ENCODE results near the gene YWHAQ. TPM values are rescaled to one million over a fixed set of nuclear protein-coding genes. Genes with fewer than 3 reads are reported as not detected.

YWHAQ gene
- total RNA-seq, 4 donors from 2014 or later = 141 to 442 (median 227) TPM

DNA sequence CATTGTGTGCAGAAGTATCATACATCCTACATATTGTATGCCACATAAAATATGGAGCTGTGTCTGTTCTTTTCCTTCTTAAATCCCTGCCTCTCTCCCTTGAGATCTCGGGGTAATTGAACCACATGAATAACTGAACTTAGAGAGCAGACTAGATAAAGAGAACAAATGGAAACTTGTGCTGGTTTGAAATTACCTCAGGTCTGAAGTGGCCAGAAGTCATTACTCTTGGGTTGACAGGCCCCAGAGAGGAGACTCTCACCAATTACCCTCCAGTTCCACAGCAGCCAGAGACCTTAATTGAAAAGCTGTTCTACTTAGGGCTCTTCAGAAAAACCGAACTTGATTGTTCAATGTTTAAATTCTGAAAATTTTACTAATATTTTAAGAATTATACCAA lies 70.2 kb downstream of the YWHAQ start:
- H3K27me3 ChIP-seq = no peaks in the 10 kb centered on the region
- 71 to 86% methylated on average over 2 of the region's 2 CpGs for WGBS, 2 donors

DNA sequence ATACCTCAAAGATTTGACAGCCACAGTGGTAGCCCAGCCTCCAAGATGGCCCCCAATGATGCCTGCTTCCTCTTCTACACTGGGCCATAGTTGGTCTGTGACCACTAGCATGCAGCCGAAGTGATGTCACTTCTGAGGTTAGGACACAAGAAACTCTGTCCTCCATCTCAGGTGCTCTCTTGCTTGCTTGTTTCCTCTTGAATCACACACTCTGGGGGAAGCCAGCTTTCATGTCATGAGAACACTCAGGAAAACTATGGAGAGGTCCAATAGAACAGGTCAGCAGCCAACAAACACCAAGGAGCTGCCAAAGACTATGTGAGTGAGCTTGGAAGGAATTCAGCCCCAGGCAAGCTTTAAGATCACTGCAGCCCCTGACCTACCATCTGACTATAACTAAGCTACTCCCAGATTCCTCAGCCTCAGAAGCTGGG lies 71.8 kb downstream of the YWHAQ start:
- 80 to 89% methylated on average over 1 of the region's 1 CpG for WGBS, 2 donors
- H3K27ac ChIP-seq = no peak overlapping the region
- no peaks in the 10 kb centered on the region for H3K9me3 ChIP-seq
- H3K4me3 ChIP-seq = no peak overlapping the region
- H3K36me3 ChIP-seq = peaks cover 0 to 7% (median 0%) of the 10 kb centered on the region in 3 donors
- no peak for DNase-seq
- peaks cover 4 to 32% (median 10%) of the 10 kb centered on the region in 3 donors for H3K4me1 ChIP-seq
- TF ChIP-seq POLR2A (IDR thresholded peaks at IDR 0.05) = no peak
- TF ChIP-seq, protein P1, sequence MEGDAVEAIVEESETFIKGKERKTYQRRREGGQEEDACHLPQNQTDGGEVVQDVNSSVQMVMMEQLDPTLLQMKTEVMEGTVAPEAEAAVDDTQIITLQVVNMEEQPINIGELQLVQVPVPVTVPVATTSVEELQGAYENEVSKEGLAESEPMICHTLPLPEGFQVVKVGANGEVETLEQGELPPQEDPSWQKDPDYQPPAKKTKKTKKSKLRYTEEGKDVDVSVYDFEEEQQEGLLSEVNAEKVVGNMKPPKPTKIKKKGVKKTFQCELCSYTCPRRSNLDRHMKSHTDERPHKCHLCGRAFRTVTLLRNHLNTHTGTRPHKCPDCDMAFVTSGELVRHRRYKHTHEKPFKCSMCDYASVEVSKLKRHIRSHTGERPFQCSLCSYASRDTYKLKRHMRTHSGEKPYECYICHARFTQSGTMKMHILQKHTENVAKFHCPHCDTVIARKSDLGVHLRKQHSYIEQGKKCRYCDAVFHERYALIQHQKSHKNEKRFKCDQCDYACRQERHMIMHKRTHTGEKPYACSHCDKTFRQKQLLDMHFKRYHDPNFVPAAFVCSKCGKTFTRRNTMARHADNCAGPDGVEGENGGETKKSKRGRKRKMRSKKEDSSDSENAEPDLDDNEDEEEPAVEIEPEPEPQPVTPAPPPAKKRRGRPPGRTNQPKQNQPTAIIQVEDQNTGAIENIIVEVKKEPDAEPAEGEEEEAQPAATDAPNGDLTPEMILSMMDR (IDR thresholded peaks at IDR 0.05) = no peak
- intact Hi-C loops (cut with DNase I) = no loop called here
- H3K27me3 ChIP-seq = no peaks in the 10 kb centered on the region

More for the DNA sequence above, 70.2 kb downstream of the YWHAQ start:
- TF ChIP-seq, protein P1 (IDR thresholded peaks at IDR 0.05) = no peak
- no peak for TF ChIP-seq POLR2A (IDR thresholded peaks at IDR 0.05)
- Histone ChIP-seq H3K36me3 (peaks cover 0 to 7% (median 0%) of the 10 kb centered on the region in 3 donors), H3K9me3 (no peaks in the 10 kb centered on the region), H3K4me1 (peaks cover 4 to 32% (median 9%) of the 10 kb centered on the region in 3 donors), H3K4me3 (no peak overlapping the region), H3K27ac (no peak overlapping the region)
- no peak for DNase-seq
- intact Hi-C loops (cut with DNase I) = no loop called here

DNA sequence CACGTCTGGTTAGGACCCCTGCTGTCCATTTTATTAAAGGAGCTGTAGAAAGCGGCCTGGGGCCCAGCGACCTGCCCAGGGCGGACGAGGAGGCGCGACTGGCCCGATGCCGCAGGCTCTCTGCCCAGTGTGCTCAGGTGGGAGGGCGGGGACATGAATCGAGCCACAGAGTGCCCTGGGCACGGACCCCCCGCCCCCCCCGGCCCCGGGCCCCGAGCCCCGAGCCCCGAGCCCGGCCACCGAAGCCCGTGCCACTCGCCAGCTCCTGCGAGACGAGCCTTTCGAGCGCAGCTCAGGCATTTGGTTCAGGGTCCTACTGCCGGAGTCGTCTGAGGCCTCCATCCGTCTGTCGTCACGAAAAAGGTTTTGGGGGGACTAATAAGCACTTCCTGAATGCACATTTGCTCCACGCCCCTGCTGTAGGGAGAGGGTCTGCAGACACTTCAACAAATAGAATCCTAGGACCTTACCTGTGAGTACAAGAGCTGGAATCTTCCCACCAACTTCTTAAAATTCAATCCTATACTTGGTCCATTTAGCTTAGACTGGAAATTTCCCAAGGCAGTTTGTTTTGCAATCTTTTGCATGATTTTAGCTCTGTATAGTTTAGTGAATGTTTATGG lies 74.6 kb downstream of the YWHAQ start:
- Histone ChIP-seq H3K4me3 (peak overlapping the region; percentile 53 to 97 (median 89)), H3K27ac (peak overlapping the region; percentile 96 to 100 (median 99)), H3K4me1 (peaks cover 25 to 60% (median 34%) of the 10 kb centered on the region in 3 donors), H3K27me3 (no peaks in the 10 kb centered on the region), H3K9me3 (no peaks in the 10 kb centered on the region), H3K36me3 (peaks cover 0 to 7% (median 0%) of the 10 kb centered on the region in 3 donors)
- intact Hi-C loops (cut with DNase I) = no loop called here
- no peak for DNase-seq
- TF ChIP-seq, protein P1 (IDR thresholded peaks at IDR 0.05) = no peak
- TF ChIP-seq POLR2A (IDR thresholded peaks at IDR 0.05) = no peak
- WGBS, 2 donors = 0% methylated on average over 3 to 4 of the region's 32 CpGs

DNA sequence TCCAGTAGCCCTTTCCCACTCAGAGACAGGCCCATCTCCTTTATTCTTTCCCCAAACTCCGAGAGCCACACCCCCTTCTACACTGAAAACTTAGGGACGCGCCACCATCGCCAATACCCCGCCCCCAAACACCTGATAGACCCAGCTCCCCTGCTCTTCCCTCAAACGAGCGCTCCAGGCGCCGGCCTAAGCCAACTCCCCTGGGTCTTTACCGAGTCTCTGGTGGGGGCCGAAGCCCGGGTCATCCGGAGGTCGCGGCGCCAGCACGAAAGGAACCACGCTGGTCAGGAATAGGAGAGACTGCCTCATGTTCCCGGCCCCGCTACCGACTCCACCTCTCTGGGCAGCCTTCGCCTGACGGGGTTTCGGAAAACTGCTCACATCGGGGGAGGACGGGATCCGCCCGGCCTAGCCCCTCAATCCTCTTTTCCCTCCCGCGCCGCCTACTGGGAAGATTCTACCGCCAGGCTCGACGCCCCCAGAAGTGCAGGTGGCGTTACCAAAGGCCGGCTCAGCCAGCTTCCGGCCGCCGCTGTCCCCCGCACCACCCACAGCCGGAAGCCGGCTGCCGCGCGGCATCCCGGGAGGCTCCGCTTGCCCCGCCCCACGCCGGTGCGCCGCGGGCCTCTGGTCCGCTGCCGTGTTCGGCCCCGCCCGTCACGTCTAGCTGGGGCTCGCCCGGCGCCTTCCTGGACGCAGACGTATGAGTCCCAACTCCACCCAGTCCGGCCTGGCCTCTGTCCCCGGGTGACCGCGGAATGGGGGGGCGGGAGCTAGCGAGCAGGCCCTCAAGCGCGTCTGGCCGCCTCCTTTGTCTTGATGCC lies 75.3 kb downstream of the YWHAQ start, which contains the start of gene ADAM17:
Gene ADAM17 (minus strand): TSS at position 534 of the 824 bp plus-strand sequence. CDS start 225 bp downstream, at position 309.
- 0% methylated on average over 3 to 20 of the region's 73 CpGs for WGBS, 2 donors
- Histone ChIP-seq H3K4me1 (peaks cover 26 to 67% (median 41%) of the 10 kb centered on the region in 3 donors), H3K36me3 (peaks cover 0 to 7% (median 0%) of the 10 kb centered on the region in 3 donors), H3K27ac (peak within 1 kb of the TSS; percentile 96 to 100 (median 99)), H3K27me3 (no peaks in the 10 kb centered on the region), H3K4me3 (peak within 1 kb of the TSS; percentile 53 to 97 (median 89)), H3K9me3 (no peaks in the 10 kb centered on the region)
- TF ChIP-seq POLR2A (IDR thresholded peaks at IDR 0.05) = peak in 3 of 4 donors; percentile 80 to 97 (median 91)
- TF ChIP-seq, protein P1 (IDR thresholded peaks at IDR 0.05) = peak in 5 of 6 experiments; percentile 11 to 82 (median 67)
- intact Hi-C loops (cut with DNase I) = no loop called here
- peak; percentile 86 for DNase-seq

All from esophagus squamous epithelium (tissue), 5 donors.